Loucy (cell line): ENCODE measurements around the gene LPCAT2.

Experiments
- H2AFZ ChIP-seq: fragments of 200-600 bp; sonication (generic); 2 replicates; pipeline ENCODE4 v1.6.0; 2016; ENCODE audit warnings: antibody characterized with exemption, mild to moderate bottlenecking, low read length, moderate library complexity
- H3F3A ChIP-seq: fragments of 200-600 bp; 2 replicates; pipeline ENCODE4 v1.6.0; 2016; ENCODE audit warnings: antibody characterized with exemption, low read depth, mild to moderate bottlenecking
- H3K27me3 ChIP-seq: fragments of 200-600 bp; sonication (generic); 2 replicates; pipeline ENCODE4 v1.6.1; 2014; ENCODE audit warnings: low read length, mild to moderate bottlenecking; ENCODE audit not compliant: insufficient read depth, poor library complexity, severe bottlenecking
- H3K36me3 ChIP-seq: fragments of 200-600 bp; sonication (generic); 2 replicates; pipeline ENCODE4 v1.6.1; 2016; ENCODE audit warnings: low read length; ENCODE audit not compliant: insufficient read depth
- H3K4me1 ChIP-seq: fragments of 200-600 bp; sonication (generic); 2 replicates; pipeline ENCODE4 v1.5.1; 2014; ENCODE audit warnings: low read length, mild to moderate bottlenecking; ENCODE audit not compliant: insufficient read depth, poor library complexity, severe bottlenecking
- H3K4me2 ChIP-seq: fragments of 200-600 bp; sonication (generic); 2 replicates; pipeline ENCODE4 v1.6.0; 2014; ENCODE audit warnings: antibody characterized with exemption, low read length, low read depth, mild to moderate bottlenecking; ENCODE audit not compliant: poor library complexity, severe bottlenecking
- H3K4me3 ChIP-seq: fragments of 200-600 bp; sonication (generic); 2 replicates; pipeline ENCODE4 v1.5.1; 2014; ENCODE audit warnings: low read length, mild to moderate bottlenecking, mixed read lengths; ENCODE audit not compliant: poor library complexity, severe bottlenecking
- H3K79me2 ChIP-seq: fragments of 200-600 bp; sonication (generic); 2 replicates; pipeline ENCODE4 v1.6.1; 2014; ENCODE audit warnings: low read length; ENCODE audit not compliant: insufficient read depth
- H3K9ac ChIP-seq: fragments of 200-600 bp; sonication (generic); 2 replicates; pipeline ENCODE4 v1.6.0; 2014; ENCODE audit warnings: mild to moderate bottlenecking, low read depth, low read length, moderate library complexity; ENCODE audit not compliant: poor library complexity, severe bottlenecking
- H3K9me2 ChIP-seq: fragments of 200-600 bp; sonication (generic); replicated peaks from 2 replicates; pipeline ENCODE4 v1.6.1; 2016; ENCODE audit warnings: low read depth, low read length, mixed read lengths
- H3K9me3 ChIP-seq: fragments of 200-600 bp; sonication (generic); 2 replicates; pipeline ENCODE4 v1.6.1; 2014; ENCODE audit warnings: mild to moderate bottlenecking, antibody characterized with exemption, low read length, low read depth; ENCODE audit not compliant: insufficient read depth
- H4K20me1 ChIP-seq: fragments of 200-600 bp; sonication (generic); 2 replicates; pipeline ENCODE4 v1.6.0; 2014; ENCODE audit warnings: antibody characterized with exemption, low read length, mild to moderate bottlenecking; ENCODE audit not compliant: insufficient read depth, poor library complexity, severe bottlenecking
- CTCF ChIP-seq: fragments of 200-600 bp; sonication (generic); conservative IDR thresholded peaks from 2 replicates; pipeline ENCODE4 v1.5.1; 2014; ENCODE audit warnings: mild to moderate bottlenecking, antibody characterized with exemption, low read length
- EZH2phosphoT487 ChIP-seq: fragments of 200-600 bp; IDR thresholded peaks from 2 replicates; pipeline ENCODE4 v1.6.1; 2018; ENCODE audit warnings: antibody characterized with exemption, mild to moderate bottlenecking, moderate library complexity, borderline replicate concordance

LPCAT2 gene

GRCh38 chr16:55488306-55488705 is 20.6 kb upstream of the LPCAT2 start:
- no peak for TF ChIP-seq CTCF
- no peak for TF ChIP-seq EZH2phosphoT487
- no peaks in the 10 kb centered on the region for H3K79me2 ChIP-seq
- no peaks in the 10 kb centered on the region for H3K9me3 ChIP-seq
- no peaks in the 10 kb centered on the region for H3K4me1 ChIP-seq
- no peaks in the 10 kb centered on the region for H3K27me3 ChIP-seq
- H3K9ac ChIP-seq, result no peak overlapping the region
- H3K4me2 ChIP-seq, result no peak overlapping the region
- no peaks in the 10 kb centered on the region for H3K9me2 ChIP-seq
- no peak overlapping the region for H2AFZ ChIP-seq
- no peak overlapping the region for H3K4me3 ChIP-seq
- no peaks in the 10 kb centered on the region for H3K36me3 ChIP-seq
- H3F3A ChIP-seq, result no peaks in the 10 kb centered on the region
- H4K20me1 ChIP-seq, result no peaks in the 10 kb centered on the region

GRCh38 chr16:55489119-55489955 is 19.5 kb upstream of the LPCAT2 start:
- H3K79me2 ChIP-seq, result no peaks in the 10 kb centered on the region
- no peaks in the 10 kb centered on the region for H4K20me1 ChIP-seq
- H2AFZ ChIP-seq, result no peak overlapping the region
- no peak for TF ChIP-seq EZH2phosphoT487
- TF ChIP-seq CTCF, result no peak
- H3K36me3 ChIP-seq, result no peaks in the 10 kb centered on the region
- H3K4me1 ChIP-seq, result no peaks in the 10 kb centered on the region
- H3K9me2 ChIP-seq, result no peaks in the 10 kb centered on the region
- H3K9ac ChIP-seq, result no peak overlapping the region
- no peaks in the 10 kb centered on the region for H3F3A ChIP-seq
- no peaks in the 10 kb centered on the region for H3K27me3 ChIP-seq
- H3K9me3 ChIP-seq, result no peaks in the 10 kb centered on the region
- H3K4me3 ChIP-seq, result no peak overlapping the region
- H3K4me2 ChIP-seq, result no peak overlapping the region

GRCh38 chr16:55489956-55490265 is 19.0 kb upstream of the LPCAT2 start:
- Histone ChIP-seq H4K20me1 (no peaks in the 10 kb centered on the region), H3K9ac (no peak overlapping the region), H2AFZ (no peak overlapping the region), H3K4me3 (no peak overlapping the region), H3K36me3 (no peaks in the 10 kb centered on the region), H3K79me2 (no peaks in the 10 kb centered on the region), H3K27me3 (no peaks in the 10 kb centered on the region), H3K4me1 (no peaks in the 10 kb centered on the region), H3F3A (no peaks in the 10 kb centered on the region), H3K9me2 (no peaks in the 10 kb centered on the region), H3K9me3 (no peaks in the 10 kb centered on the region), H3K4me2 (no peak overlapping the region)
- no peak for TF ChIP-seq CTCF
- no peak for TF ChIP-seq EZH2phosphoT487
